ENCODE measurements around the gene INAFM2. TPM values are rescaled to one million over a fixed set of nuclear protein-coding genes. Genes with fewer than 3 reads are reported as not detected.

Gene INAFM2
- total RNA-seq, 1 experiment from 2014 or later: 8.8 TPM

DNA sequence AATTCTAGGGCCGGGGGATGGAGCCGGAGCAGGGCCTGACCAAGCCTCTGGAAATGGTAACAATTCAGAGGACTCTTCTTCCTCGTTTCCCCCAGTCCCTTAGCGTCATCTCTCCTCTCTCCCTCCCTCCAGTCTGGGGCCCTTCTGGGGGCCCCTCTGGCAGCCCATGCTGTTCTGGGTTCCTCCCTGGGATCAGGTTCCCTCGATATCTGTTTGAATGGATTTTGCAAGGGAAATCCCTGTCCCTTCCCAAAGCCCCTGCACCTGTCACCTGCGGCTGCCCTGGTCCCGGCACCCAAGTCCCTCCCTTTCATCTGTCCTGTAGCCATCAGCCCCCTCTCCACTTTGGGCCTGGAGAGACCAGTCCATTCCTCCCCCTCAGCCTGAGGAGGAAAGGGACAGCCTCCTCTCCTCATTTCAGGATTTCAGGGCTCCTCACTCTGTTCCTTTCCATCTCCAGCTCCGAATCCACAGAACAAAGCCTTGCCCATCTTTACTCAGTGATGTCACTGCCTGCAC is 14.1 kb upstream of the INAFM2 start (continued):
- no peak for TF ChIP-seq EGR1 (IDR thresholded peaks at IDR 0.05; ENCODE audit: low read depth)
- TF ChIP-seq CTCF (IDR thresholded peaks at IDR 0.05 in 2 of 3, conservative IDR thresholded peaks at IDR 0.05 in 1 of 3; ENCODE audit: borderline replicate concordance in 1 of 3, insufficient read depth in 1 of 3, low read depth in 2 of 3, low read length in 2 of 3): no peak
- no peak for TF ChIP-seq ZBTB33 (IDR thresholded peaks at IDR 0.05; ENCODE audit: extremely low read depth, insufficient replicate concordance, low read length)
- TF ChIP-seq FOSL1 (IDR thresholded peaks at IDR 0.05; ENCODE audit: low read depth): no peak
- no peak for TF ChIP-seq CBX3 (IDR thresholded peaks at IDR 0.05; ENCODE audit: low read depth)
- TF ChIP-seq SRF (IDR thresholded peaks at IDR 0.05; ENCODE audit: low read depth): no peak

- no TSS peak for BruUV-seq (replicated peaks)
- intact Hi-C loops (cut with micrococcal nuclease): loop anchor here (1.0 to 10.0 kb wide), 3 partner anchors 31 to 625 kb away; no protein-coding TSS in a partner anchor
- Histone ChIP-seq H3K9me3 (ENCODE audit: control insufficient read depth in 1 of 2, insufficient read depth in 1 of 2, low read depth in 1 of 2, low read length in 2 of 2) (no peaks in the 10 kb centered on the region), H3K9me2 (ENCODE audit: insufficient read depth) (no peaks in the 10 kb centered on the region), H3K27ac (ENCODE audit: low read depth, low read length) (no peak overlapping the region), H3K9ac (ENCODE audit: low read length) (no peak overlapping the region), H2AFZ (ENCODE audit: low read depth, low read length, poor library complexity, severe bottlenecking) (no peak overlapping the region), H3K4me1 (ENCODE audit: control insufficient read depth in 1 of 2, insufficient read depth in 2 of 2, low read length in 2 of 2) (peaks cover 8 to 25% of the 10 kb centered on the region in 2 experiments; a peak in 3 of 4 replicates), H3K27me3 (ENCODE audit: insufficient read depth, low read length) (0 out of 2 replicates have a peak, but pooled peaks cover 6% of the 10 kb centered on the region), H3K36me3 (ENCODE audit: control insufficient read depth in 1 of 2, insufficient read depth in 2 of 2, low read length in 2 of 2) (no peaks in the 10 kb centered on the region), H3K79me2 (ENCODE audit: insufficient read depth, low read length) (no peaks in the 10 kb centered on the region), H3K4me3 (replicated peaks in 1 of 2; ENCODE audit: low read depth in 1 of 2, low read length in 2 of 2) (no peak overlapping the region), H3K4me2 (ENCODE audit: low read length) (no peak overlapping the region), H4K20me1 (ENCODE audit: insufficient read depth) (no peaks in the 10 kb centered on the region)
- ChIA-PET RAD21 (ENCODE audit: low non-redundant PET in 1 of 2, low total read pairs in 2 of 2, uncharacterized antibody in 2 of 2, unreplicated experiment in 2 of 2) (interaction anchor here (0.9 to 3.5 kb wide), 6 partner anchors 19 to 93 kb away, joined by 3 to 18 read pairs (median 4); no protein-coding TSS in a partner anchor), POLR2A (interaction anchor here (1.8 kb wide), 1 partner anchor 31 kb away, joined by 5 read pairs; no protein-coding TSS in a partner anchor), CTCF (interaction anchor here (0.7 to 9.7 kb wide), 21 partner anchors 8 to 265 kb away, joined by 3 to 134 read pairs (median 5); partner anchors contain the start of genes ANKRD63 and PAK6)
- DNase-seq (ENCODE audit: low read depth, low spot score): peak; percentile 40
- peak; percentile 87 for ATAC-seq
- TF ChIP-seq, protein P1, sequence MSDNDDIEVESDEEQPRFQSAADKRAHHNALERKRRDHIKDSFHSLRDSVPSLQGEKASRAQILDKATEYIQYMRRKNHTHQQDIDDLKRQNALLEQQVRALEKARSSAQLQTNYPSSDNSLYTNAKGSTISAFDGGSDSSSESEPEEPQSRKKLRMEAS (IDR thresholded peaks at IDR 0.05): no peak
- no peak for TF ChIP-seq EZH2phosphoT487 (IDR thresholded peaks at IDR 0.05; ENCODE audit: borderline replicate concordance)
- no peak for TF ChIP-seq YY1 (IDR thresholded peaks at IDR 0.05; ENCODE audit: extremely low read depth, insufficient replicate concordance, low read depth, low read length)
- no peak for TF ChIP-seq CEBPB (IDR thresholded peaks at IDR 0.05; ENCODE audit: low read depth)
- TF ChIP-seq SP1 (IDR thresholded peaks at IDR 0.05; ENCODE audit: low read depth): no peak
- peak; percentile 95 for TF ChIP-seq RAD21 (IDR thresholded peaks at IDR 0.05; ENCODE audit: low read depth)
- TF ChIP-seq CBX3 (IDR thresholded peaks at IDR 0.05; ENCODE audit: low read depth): no peak
- TF ChIP-seq CTCF (IDR thresholded peaks at IDR 0.05 in 2 of 3, conservative IDR thresholded peaks at IDR 0.05 in 1 of 3; ENCODE audit: borderline replicate concordance in 1 of 3, insufficient read depth in 1 of 3, low read depth in 2 of 3, low read length in 2 of 3): peak; percentile 86 to 92 (median 86)
- no peak for TF ChIP-seq POLR2A (IDR thresholded peaks at IDR 0.05; ENCODE audit: borderline replicate concordance, extremely low read depth, insufficient read depth, insufficient read length)
- TF ChIP-seq SRF (IDR thresholded peaks at IDR 0.05; ENCODE audit: low read depth): no peak
- no peak for TF ChIP-seq TCF7L2 (IDR thresholded peaks at IDR 0.05; ENCODE audit: borderline replicate concordance, extremely low read depth, insufficient read depth, insufficient read length)
- no peak for TF ChIP-seq FOSL1 (IDR thresholded peaks at IDR 0.05; ENCODE audit: low read depth)
- no peak for TF ChIP-seq SIN3A (IDR thresholded peaks at IDR 0.05; ENCODE audit: low read depth)
Measured at GRCh38 chr15:40310001-40310959, 13.2 kb upstream of the INAFM2 start.

Data from HCT116 (cell line).